ENCODE measurements around the gene SFTPB.
"Not testable (repeated sequence)": the region's sequence is repeated elsewhere in the genome, so short reads cannot be mapped to it uniquely, and the experiment has no call there.

Gene SFTPB

DNA sequence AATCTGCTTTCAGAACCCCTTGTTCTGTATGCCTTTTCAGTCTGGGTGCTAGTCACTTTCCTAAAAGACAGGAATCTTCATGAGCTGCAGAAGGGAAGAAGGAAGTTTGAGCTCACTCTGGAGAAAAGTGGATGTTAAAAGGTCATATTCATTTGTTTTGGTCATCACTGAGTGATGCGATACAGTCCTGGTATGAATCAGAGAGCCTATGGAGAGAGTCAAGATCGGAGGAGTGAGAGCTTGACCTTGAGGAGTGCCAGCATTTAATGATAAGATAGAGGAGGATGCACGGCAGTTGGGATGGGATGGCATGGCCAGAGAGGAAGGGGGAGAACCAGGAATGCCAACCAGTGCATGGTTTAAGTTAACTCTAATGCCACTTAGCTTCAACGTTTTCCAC is 32.4 kb downstream of the SFTPB start:
- H3K4me3 ChIP-seq (ENCODE audit: low read depth, low read length): no peak overlapping the region
- no peak for DNase-seq (ENCODE audit: low read depth)
- TF ChIP-seq, protein P1, sequence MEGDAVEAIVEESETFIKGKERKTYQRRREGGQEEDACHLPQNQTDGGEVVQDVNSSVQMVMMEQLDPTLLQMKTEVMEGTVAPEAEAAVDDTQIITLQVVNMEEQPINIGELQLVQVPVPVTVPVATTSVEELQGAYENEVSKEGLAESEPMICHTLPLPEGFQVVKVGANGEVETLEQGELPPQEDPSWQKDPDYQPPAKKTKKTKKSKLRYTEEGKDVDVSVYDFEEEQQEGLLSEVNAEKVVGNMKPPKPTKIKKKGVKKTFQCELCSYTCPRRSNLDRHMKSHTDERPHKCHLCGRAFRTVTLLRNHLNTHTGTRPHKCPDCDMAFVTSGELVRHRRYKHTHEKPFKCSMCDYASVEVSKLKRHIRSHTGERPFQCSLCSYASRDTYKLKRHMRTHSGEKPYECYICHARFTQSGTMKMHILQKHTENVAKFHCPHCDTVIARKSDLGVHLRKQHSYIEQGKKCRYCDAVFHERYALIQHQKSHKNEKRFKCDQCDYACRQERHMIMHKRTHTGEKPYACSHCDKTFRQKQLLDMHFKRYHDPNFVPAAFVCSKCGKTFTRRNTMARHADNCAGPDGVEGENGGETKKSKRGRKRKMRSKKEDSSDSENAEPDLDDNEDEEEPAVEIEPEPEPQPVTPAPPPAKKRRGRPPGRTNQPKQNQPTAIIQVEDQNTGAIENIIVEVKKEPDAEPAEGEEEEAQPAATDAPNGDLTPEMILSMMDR (conservative IDR thresholded peaks at IDR 0.05; ENCODE audit: low read depth, low read length): no peak

DNA sequence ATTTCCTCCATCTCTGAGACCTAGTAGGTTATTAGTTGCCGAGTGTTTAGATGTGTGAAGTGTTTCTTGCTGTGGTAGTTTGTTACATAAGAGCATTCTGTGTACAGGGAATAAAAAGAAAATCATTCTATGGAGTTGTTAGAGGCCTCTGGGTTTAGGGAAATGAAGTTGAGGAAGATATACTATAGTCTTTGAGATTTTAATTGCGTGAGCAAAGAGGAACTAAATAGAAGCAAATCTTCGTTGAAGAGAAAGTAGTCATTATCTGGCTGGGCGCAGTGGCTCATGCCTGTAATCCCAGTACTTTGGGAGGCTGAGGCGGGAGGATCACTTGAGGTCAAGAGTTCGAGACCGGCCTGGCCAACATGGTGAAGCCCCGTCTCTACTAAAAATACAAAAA is 33.0 kb downstream of the SFTPB start:
- no peak for DNase-seq (ENCODE audit: low read depth)
- no peak overlapping the region for H3K4me3 ChIP-seq (ENCODE audit: low read depth, low read length)
- TF ChIP-seq, protein P1 (conservative IDR thresholded peaks at IDR 0.05; ENCODE audit: low read depth, low read length): no peak

DNA sequence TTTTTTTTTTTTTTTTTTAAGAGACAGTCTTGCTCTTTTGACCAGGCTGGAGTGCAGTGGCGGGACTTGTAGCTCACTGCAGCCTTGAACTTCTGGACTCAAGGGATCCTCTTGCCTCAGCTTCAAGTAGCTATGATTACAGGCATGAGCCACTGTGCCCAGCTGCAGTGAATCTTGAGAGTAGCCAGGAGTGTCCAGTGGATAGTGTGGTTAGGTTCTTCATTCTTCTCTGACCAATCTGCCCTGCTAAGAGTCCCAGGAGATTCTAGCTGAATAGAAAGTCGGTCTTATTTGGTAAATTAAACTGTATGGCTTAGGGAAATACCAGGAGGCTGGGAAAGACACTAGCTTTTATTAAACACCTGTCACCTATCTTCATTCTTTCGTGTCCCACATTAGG is 36.7 kb downstream of the SFTPB start:
- TF ChIP-seq, protein P1 (conservative IDR thresholded peaks at IDR 0.05; ENCODE audit: low read depth, low read length): no peak
- no peak for DNase-seq (ENCODE audit: low read depth)

DNA sequence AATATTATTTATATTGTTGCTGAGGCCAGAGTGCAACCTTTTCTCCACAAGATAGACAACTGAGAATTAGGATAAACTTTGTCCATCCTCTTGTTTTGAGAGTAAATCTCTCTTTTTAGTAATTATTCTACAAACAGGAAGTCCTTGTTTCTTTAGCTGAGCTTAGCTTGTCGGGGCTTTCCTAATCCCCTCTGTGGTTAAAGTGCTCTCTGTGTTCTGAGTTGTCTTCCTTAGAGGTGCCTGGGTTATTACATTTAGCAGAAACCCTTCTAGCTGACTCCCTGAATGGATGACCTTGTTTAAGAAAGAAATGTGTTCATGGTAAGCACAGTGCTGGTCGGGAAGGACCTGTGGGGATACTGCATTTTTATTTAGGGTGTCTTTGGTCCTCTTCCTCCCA is 39.3 kb downstream of the SFTPB start:
- DNase-seq (ENCODE audit: low read depth): no peak
- no peak overlapping the region for H3K4me3 ChIP-seq (ENCODE audit: low read depth, low read length)
- TF ChIP-seq, protein P1 (conservative IDR thresholded peaks at IDR 0.05; ENCODE audit: low read depth, low read length): no peak

More for the DNA sequence above, 36.7 kb downstream of the SFTPB start:
- H3K4me3 ChIP-seq (ENCODE audit: low read depth, low read length): no peak overlapping the region

DNA sequence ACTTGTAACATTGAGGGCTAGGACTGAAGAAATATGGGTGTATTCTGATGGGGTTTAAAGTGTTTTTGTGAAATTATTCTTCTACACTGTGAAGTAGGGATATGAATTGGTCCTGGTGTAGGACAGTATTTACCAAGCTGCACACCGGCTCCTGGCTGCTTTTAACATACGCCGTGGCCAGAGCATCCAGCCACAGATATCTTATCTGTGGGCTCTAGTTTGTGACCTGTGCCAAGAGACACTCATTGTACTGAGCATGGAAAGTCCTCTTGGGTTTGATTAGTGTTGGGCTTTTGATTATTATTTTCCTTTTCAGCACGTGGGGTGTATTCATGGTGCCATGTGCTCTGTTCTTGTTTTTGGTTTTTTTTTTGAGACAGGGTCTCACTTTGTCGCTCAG is 44.0 kb downstream of the SFTPB start:
- TF ChIP-seq, protein P1 (conservative IDR thresholded peaks at IDR 0.05; ENCODE audit: low read depth, low read length): no peak
- no peak for DNase-seq (ENCODE audit: low read depth)
- no peak overlapping the region for H3K4me3 ChIP-seq (ENCODE audit: low read depth, low read length)

DNA sequence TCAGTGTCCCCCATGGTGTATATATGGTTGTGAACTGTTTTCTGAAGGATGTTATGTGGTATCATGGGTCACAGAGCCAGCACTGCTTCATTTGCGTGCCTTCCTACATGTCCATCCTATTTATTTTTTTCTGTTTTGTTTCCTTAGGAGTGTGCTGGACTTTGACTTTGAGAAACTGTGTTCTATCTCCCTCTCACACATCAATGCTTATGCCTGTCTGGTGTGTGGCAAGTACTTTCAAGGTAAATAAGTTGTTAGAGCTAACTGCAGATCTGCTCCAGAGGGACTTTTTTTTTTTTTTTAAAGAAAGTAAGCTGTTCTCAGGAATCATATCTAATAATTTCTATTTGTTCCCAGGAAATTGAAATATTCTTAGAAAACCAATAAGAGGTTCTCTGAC is 46.7 kb downstream of the SFTPB start:
- TF ChIP-seq, protein P1 (conservative IDR thresholded peaks at IDR 0.05; ENCODE audit: low read depth, low read length): no peak
- no peak overlapping the region for H3K4me3 ChIP-seq (ENCODE audit: low read depth, low read length)
- DNase-seq (ENCODE audit: low read depth): no peak

DNA sequence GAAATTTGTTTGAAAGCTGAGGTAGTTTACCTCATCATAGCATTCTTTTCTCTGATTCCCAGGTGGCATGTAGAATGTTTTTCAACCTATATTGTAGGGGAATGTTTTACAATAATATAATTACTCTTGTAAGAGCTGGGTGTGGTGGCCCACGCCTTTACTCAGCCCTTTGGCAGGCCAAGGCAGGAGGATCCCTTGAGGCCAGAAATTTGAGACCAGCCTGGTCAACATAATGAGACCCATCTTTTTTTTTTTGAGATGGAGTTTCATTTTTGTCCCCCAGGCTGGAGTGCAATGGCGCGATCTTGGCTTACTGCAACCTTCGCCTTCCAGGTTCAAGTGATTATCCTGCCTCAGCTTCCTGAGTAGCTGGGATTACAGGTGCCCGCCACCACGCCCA is 48.4 kb downstream of the SFTPB start:
- H3K4me3 ChIP-seq (ENCODE audit: low read depth, low read length): no peak overlapping the region
- TF ChIP-seq, protein P1 (conservative IDR thresholded peaks at IDR 0.05; ENCODE audit: low read depth, low read length): no peak
- no peak for DNase-seq (ENCODE audit: low read depth)

DNA sequence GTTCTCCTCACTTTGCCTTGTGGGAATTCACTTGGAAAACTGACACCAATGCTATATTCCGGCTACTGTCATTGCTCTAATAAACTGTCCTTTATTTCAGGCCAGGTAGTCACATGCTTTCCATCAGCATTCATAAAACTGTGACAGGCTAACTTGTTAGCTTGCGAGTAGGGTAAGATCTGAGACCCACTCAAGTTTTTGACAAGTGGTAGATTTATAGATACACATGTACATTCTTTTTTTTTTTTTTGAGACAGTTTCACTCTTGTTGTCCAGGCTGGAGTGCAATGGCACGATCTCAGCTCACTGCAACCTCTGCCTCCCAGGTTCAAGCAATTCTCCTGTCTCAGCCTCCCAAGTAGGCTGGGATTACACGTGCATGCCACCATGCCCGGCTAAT is 50.3 kb downstream of the SFTPB start:
- DNase-seq (ENCODE audit: low read depth); H3K4me3 ChIP-seq (ENCODE audit: low read depth, low read length): not testable (repeated sequence)
